MM.1S (cell line): ENCODE results near the gene EML3.
"Not testable (repeated sequence)": the region's sequence is repeated elsewhere in the genome, so short reads cannot be mapped to it uniquely, and the experiment has no call there.

Experiments
- DNase-seq: peaks from one replicate; pipeline ENCODE4 v3.0.0-alpha.2; 2015
- H2AFZ ChIP-seq: fragments of 300-600 bp; sonication (generic); 2 replicates; pipeline ENCODE4 v1.6.0; 2016; ENCODE audit warnings: antibody characterized with exemption, low read length
- H3F3A ChIP-seq: fragments of 300-600 bp; sonication (generic); 2 replicates; pipeline ENCODE4 v1.6.1; 2016; ENCODE audit warnings: mild to moderate bottlenecking, antibody characterized with exemption, low read length, moderate library complexity, mixed read lengths; ENCODE audit not compliant: insufficient read depth
- H3K27ac ChIP-seq: fragments of 300-600 bp; sonication (generic); 2 replicates; pipeline ENCODE4 v1.5.1; 2016; ENCODE audit warnings: mild to moderate bottlenecking, low read length
- H3K27me3 ChIP-seq: fragments of 300-600 bp; sonication (generic); replicated peaks from 2 replicates; pipeline ENCODE4 v1.6.0; 2016; ENCODE audit warnings: low read length; ENCODE audit not compliant: insufficient read depth
- H3K36me3 ChIP-seq: fragments of 300-600 bp; sonication (generic); replicated peaks from 2 replicates; pipeline ENCODE4 v1.6.1; 2016; ENCODE audit warnings: mild to moderate bottlenecking, low read length, mixed read lengths; ENCODE audit not compliant: insufficient read depth
- H3K4me1 ChIP-seq: fragments of 300-600 bp; sonication (generic); 2 replicates; pipeline ENCODE4 v1.6.1; 2016; ENCODE audit warnings: low read length, mixed read lengths
- H3K4me2 ChIP-seq: fragments of 300-600 bp; sonication (generic); 2 replicates; pipeline ENCODE4 v1.6.0; 2016; ENCODE audit warnings: low read depth, low read length
- H3K4me3 ChIP-seq: fragments of 300-600 bp; sonication (generic); 2 replicates; pipeline ENCODE4 v1.5.1; 2016; ENCODE audit warnings: low read length, mixed read lengths
- H3K79me2 ChIP-seq: fragments of 300-600 bp; sonication (generic); 2 replicates; pipeline ENCODE4 v1.6.1; 2016; ENCODE audit warnings: mixed run types, low read length, mixed read lengths
- H3K9ac ChIP-seq: fragments of 300-600 bp; sonication (generic); 2 replicates; pipeline ENCODE4 v1.6.1; 2016; ENCODE audit warnings: low read length, mixed read lengths
- H3K9me2 ChIP-seq: fragments of 300-600 bp; sonication (generic); replicated peaks from 2 replicates; pipeline ENCODE4 v1.6.1; 2016; ENCODE audit warnings: mild to moderate bottlenecking, low read length, mixed read lengths; ENCODE audit not compliant: insufficient read depth
- H3K9me3 ChIP-seq: fragments of 300-600 bp; sonication (generic); replicated peaks from 2 replicates; pipeline ENCODE4 v1.6.1; 2016; ENCODE audit warnings: mild to moderate bottlenecking, low read length, mixed read lengths; ENCODE audit not compliant: insufficient read depth
- H4K20me1 ChIP-seq: fragments of 300-600 bp; sonication (generic); 2 replicates; pipeline ENCODE4 v1.6.1; 2016; ENCODE audit warnings: mild to moderate bottlenecking, low read length, moderate library complexity, mixed read lengths; ENCODE audit not compliant: insufficient read depth
- EZH2 ChIP-seq: fragments of 300-600 bp; sonication (generic); optimal IDR thresholded peaks from 2 replicates; pipeline ENCODE3; 2017; ENCODE audit warnings: low read depth, mild to moderate bottlenecking, antibody characterized with exemption, low read length, mixed read lengths
- EZH2phosphoT487 ChIP-seq: fragments of 300-600 bp; sonication (generic); IDR thresholded peaks from 2 replicates; pipeline ENCODE4 v1.6.1; 2018; ENCODE audit warnings: antibody characterized with exemption, low read length
- TF ChIP-seq, protein P1 (sequence below): fragments of 300-600 bp; sonication (generic); IDR thresholded peaks from 2 replicates; pipeline ENCODE4 v1.5.1; 2016; ENCODE audit warnings: antibody characterized with exemption, low read length, mixed read lengths

EML3 gene

DNA sequence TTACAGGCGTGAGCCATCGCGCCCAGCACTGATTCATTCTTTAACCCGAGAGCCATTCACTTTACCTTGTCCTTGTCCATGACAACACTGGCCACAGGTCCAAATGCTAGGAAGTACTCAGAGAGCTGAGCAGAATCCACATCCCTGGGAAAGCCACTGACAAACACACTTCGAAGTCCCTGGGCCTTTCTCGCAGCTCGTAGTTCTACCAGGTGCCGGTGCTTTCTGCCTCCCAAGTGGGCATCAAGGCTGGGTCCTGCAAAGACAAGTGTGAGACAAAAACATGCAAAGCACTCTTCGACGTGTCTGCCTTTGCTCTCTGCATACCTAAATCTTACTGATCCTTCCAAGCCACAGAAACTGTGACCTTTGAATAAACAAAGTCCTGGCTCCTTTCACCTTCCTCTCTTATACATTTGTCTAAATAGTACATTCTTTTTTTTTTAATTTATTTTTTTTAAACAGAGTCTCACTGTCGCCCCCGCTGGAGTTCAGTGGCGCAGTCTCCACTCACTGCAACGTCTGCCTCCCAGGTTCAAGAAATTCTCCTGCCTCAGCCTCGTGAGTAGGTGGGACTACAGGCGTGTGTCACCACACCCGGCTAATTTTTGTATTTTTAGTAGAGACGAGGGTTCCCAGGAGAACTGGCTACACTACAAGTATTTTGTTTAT is 23.5 kb downstream of the EML3 start:
- H4K20me1 ChIP-seq: no peaks in the 10 kb centered on the region
- H3K9me3 ChIP-seq: no peaks in the 10 kb centered on the region
- peaks cover 15% of the 10 kb centered on the region for H3K4me1 ChIP-seq
- no peak overlapping the region for H3K4me3 ChIP-seq
- 0 out of 2 replicates have a peak, but pooled peaks cover 3% of the 10 kb centered on the region for H3K36me3 ChIP-seq
- H3K27me3 ChIP-seq: no peaks in the 10 kb centered on the region
- TF ChIP-seq, protein P1, sequence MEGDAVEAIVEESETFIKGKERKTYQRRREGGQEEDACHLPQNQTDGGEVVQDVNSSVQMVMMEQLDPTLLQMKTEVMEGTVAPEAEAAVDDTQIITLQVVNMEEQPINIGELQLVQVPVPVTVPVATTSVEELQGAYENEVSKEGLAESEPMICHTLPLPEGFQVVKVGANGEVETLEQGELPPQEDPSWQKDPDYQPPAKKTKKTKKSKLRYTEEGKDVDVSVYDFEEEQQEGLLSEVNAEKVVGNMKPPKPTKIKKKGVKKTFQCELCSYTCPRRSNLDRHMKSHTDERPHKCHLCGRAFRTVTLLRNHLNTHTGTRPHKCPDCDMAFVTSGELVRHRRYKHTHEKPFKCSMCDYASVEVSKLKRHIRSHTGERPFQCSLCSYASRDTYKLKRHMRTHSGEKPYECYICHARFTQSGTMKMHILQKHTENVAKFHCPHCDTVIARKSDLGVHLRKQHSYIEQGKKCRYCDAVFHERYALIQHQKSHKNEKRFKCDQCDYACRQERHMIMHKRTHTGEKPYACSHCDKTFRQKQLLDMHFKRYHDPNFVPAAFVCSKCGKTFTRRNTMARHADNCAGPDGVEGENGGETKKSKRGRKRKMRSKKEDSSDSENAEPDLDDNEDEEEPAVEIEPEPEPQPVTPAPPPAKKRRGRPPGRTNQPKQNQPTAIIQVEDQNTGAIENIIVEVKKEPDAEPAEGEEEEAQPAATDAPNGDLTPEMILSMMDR: no peak
- TF ChIP-seq EZH2phosphoT487 (no peak), EZH2 (no peak)
- no peak overlapping the region for H3K9ac ChIP-seq
- no peak overlapping the region for H3K27ac ChIP-seq
- peaks cover 26% of the 10 kb centered on the region for H3F3A ChIP-seq
- H3K4me2 ChIP-seq: no peak overlapping the region
- no peak for DNase-seq
- H3K79me2 ChIP-seq: peaks cover 39% of the 10 kb centered on the region
- no peak overlapping the region for H2AFZ ChIP-seq
- H3K9me2 ChIP-seq: no peaks in the 10 kb centered on the region

DNA sequence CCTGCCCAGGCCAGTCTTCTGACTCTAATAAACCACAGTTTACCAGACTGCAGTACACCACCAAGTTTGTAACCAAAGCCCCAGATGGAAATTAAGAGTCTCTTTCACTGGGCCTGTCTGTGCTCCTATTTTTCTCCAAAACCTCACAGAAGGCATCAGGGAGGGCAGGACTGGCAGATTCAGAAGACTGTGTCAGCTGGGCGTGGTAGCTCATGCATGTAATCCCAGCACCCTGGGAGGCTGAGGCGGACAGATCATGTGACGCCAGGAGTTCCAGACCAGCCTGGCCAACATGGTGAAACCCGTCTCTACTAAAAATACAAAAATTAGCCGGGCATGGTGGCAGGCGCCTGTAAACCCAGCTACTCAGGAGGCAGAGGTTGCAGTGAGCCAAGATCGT is 27.2 kb downstream of the EML3 start:
- H3K27ac ChIP-seq, H3K4me1 ChIP-seq, H2AFZ ChIP-seq, H3K9me3 ChIP-seq, H3F3A ChIP-seq, H3K27me3 ChIP-seq, DNase-seq, H3K9ac ChIP-seq, H3K9me2 ChIP-seq, H3K4me3 ChIP-seq, H3K4me2 ChIP-seq, H3K36me3 ChIP-seq, H4K20me1 ChIP-seq: not testable (repeated sequence)
- H3K79me2 ChIP-seq: peaks cover 41% of the 10 kb centered on the region

DNA sequence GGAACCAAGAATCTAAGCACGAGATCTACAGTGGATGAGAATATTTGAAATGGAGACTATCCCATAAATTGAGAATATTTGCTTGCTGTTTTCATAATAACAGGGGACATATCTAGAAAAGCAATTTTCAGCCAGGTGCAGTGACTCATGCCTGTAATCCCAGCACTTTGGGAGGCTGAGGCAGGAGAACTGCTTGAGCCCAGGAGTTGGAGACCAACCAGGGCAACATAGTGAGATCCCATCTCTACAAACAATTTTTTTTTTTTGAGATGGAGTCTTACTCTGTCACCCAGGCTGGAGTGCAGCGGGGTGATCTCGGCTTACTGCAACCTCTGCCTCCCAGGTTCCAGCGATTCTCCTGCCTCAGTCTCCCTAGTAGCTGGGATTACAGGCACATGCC is 30.8 kb downstream of the EML3 start:
- not testable (repeated sequence) for H4K20me1 ChIP-seq, H3K27ac ChIP-seq, H3K27me3 ChIP-seq, H2AFZ ChIP-seq, H3K9me3 ChIP-seq, H3K9ac ChIP-seq, H3K4me2 ChIP-seq, H3K9me2 ChIP-seq, H3K36me3 ChIP-seq, H3F3A ChIP-seq, H3K4me3 ChIP-seq, DNase-seq, H3K4me1 ChIP-seq
- H3K79me2 ChIP-seq: peaks cover 20% of the 10 kb centered on the region

DNA sequence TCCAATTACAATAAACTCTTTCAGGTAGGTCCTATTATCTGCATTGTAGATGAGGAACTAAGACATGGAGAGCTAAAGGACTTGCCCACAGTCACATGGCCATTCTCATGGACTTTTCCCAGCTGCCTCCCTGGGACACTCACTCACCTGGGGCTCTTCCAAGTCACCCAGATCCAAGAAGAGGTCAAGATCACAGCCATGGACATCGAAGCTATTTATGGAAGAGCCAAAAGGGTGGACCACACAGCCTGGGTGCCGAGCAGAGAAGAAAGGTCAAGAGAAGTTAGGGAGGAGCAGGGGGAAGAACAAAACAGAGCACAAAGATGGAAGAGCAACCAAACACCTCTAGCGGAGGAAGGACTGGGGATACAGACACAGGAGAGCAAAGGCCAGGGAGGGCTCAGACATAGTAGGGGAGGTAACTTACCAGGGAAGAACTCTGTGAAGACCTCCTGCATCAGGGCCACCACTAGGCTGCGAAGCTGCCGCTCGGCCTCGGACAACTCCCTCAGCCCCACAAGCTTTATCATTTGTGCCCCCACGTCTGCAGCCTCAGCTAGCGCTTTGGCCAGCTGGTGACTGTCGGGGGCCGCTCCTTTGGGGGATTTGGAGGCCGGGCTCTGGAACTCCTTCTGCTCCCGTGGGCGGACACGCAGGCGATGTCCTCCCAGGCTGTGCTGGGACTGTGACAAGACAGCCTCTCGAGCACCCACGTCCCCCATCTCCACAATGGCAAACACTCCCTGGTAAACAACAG is 31.4 kb downstream of the EML3 start:
- no peak for DNase-seq
- H3K9me3 ChIP-seq: no peaks in the 10 kb centered on the region
- no peaks in the 10 kb centered on the region for H3F3A ChIP-seq
- no peaks in the 10 kb centered on the region for H3K27me3 ChIP-seq
- H3K36me3 ChIP-seq: no peaks in the 10 kb centered on the region
- no peak overlapping the region for H3K27ac ChIP-seq
- no peaks in the 10 kb centered on the region for H4K20me1 ChIP-seq
- no peak overlapping the region for H3K4me3 ChIP-seq
- TF ChIP-seq EZH2phosphoT487 (no peak), EZH2 (no peak)
- TF ChIP-seq, protein P1: no peak
- H3K79me2 ChIP-seq: peaks cover 17% of the 10 kb centered on the region
- H3K9me2 ChIP-seq: no peaks in the 10 kb centered on the region
- H3K9ac ChIP-seq: no peak overlapping the region
- no peaks in the 10 kb centered on the region for H3K4me1 ChIP-seq
- H2AFZ ChIP-seq: no peak overlapping the region
- no peak overlapping the region for H3K4me2 ChIP-seq
